Astrocyte of the hippocampus (primary cell): Measurements from ENCODE around the gene SNAP91.
"Not testable (repeated sequence)": the region's sequence is repeated elsewhere in the genome, so short reads cannot be mapped to it uniquely, and the experiment has no call there.

Source experiments
- DNase-seq: peaks from one replicate; pipeline ENCODE4 v3.0.0; 2011; ENCODE audit warnings: low read depth, low spot score

SNAP91 gene, protein sequence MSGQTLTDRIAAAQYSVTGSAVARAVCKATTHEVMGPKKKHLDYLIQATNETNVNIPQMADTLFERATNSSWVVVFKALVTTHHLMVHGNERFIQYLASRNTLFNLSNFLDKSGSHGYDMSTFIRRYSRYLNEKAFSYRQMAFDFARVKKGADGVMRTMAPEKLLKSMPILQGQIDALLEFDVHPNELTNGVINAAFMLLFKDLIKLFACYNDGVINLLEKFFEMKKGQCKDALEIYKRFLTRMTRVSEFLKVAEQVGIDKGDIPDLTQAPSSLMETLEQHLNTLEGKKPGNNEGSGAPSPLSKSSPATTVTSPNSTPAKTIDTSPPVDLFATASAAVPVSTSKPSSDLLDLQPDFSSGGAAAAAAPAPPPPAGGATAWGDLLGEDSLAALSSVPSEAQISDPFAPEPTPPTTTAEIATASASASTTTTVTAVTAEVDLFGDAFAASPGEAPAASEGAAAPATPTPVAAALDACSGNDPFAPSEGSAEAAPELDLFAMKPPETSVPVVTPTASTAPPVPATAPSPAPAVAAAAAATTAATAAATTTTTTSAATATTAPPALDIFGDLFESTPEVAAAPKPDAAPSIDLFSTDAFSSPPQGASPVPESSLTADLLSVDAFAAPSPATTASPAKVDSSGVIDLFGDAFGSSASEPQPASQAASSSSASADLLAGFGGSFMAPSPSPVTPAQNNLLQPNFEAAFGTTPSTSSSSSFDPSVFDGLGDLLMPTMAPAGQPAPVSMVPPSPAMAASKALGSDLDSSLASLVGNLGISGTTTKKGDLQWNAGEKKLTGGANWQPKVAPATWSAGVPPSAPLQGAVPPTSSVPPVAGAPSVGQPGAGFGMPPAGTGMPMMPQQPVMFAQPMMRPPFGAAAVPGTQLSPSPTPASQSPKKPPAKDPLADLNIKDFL

DNA sequence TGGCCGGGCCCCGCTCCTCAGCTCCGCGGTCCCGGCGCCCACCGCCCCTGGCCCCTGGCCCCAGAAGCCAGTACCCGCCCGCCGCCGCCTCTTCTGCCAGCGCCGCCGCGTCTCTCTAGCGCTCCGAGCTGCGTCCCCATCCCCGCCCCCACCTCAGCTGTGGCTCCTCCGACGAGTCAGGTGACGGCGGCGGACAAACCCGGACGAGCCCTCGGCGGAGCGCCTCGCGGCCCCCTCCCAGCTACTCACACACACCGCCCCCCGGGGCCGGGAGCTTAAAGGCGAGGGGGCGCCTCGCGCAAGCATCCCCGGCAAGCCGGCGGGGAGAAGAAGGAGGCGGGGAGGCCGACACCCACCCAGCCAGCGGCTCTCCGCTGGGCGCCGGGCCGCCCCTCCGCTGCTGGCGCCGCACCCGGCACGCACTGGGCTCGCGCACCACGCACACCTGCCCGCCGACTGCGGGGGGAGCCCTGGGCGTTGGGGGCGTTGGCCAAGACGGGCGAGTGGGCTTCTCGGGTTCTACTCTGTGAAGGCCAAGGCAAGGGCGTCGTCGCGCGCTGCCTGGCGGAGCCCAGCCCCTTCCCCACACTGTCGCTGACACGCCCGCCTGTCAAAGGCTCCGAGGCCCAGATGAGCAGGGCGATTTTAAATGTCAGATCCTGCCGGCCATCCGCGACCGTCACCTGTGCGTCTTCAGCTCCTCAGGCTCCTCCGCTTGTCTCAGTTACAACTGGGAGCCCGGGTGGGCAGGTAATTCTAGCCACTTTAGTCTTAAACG is at the start of gene SNAP91:
SNAP91 (minus strand) TSS at position 132 of the 778 bp plus-strand sequence. CDS start 1,174 bp downstream, outside the sequence.
- peak; percentile 65 for DNase-seq

DNA sequence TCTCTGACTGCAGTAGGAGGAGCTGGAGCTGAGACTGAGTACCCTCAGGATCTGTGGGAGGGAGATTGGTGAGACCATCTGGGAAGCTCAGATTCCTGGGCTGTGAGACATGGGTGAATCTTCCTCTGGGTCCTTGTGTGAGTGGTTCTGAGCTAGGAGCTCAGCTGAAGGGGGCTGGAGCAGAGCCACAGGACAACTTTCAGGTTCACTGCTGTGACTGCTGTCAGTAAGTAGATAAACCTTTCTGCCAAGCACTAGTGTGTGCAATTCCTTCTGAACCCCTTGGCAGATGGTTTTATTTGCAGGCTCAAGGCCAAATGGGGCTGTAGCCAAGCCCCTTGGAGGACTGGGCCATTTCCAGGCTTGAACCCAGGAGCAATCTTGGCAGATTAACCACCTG is 49.6 kb upstream of the SNAP91 start:
- no peak for DNase-seq

DNA sequence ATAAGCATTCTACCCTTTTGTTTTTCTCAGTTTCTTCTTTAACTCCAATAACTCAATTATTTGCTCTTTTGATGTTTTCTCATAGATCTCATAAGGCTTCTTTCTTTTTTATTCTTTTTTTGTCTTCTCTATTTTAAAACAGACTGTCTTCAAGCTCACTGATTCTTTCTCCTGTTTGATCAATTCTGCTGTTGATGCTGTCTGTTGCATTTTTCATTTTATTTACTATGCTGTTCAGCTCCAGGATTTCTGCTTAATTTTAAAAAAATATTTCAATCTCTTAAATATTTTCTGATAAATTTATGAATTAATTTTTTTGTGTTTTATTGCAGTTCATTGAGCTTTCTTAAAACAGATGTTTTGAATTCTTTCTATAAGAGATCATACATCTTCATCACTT is 48.1 kb upstream of the SNAP91 start:
- no peak for DNase-seq

DNA sequence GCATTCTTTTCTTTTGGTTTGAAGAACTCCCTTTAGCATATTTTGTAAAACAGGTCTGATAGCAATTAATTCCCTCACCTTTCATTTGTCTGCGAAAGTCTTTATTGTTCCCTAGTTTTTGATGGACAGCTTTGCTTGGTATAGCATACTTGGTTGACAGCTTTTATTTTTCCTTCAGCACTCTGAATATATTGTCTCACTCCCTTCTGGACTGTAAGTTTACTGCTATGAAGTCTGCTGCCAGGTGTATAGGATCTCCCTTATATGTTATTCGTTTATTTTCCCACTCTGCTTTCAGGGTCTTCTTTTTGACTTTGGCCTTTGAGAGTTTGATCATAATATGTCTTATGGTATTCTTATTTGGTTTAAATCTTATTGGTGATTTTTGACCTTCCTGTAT is 47.7 kb upstream of the SNAP91 start:
- DNase-seq = no peak

DNA sequence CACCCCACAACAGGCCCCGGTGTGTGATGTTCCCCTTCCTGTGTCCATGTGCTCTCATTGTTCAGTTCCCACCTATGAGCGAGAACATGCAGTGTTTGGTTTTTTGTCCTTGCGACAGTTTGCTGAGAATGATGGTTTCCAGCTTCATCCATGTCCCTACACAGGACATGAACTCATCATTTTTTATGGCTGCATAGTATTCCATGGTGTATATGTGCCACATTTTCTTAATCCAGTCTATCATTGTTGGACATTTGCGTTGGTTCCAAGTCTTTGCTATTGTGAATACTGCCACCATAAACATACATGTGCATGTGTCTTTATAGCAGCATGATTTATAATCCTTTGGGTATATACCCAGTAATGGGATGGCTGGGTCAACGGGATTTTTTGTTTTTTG is 43.5 kb upstream of the SNAP91 start:
- not testable (repeated sequence) for DNase-seq

DNA sequence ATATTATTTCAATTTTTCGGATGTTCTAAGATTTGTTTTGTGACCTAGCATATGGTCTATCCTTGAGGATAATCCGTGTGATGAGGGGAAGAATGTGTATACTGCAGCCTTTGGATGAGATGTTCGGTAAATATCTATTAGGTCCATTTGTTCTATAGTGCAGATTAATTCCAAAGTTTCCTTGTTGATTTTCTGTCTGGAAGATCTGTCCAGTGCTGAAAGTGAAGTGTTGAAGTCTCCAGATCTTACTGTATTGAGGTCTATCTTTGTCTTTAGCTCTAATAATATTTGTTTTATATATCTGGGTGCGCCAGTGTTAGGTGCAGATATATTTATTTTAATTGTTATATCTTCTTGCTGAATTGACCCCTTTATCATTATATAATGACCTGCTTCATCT is 32.2 kb upstream of the SNAP91 start:
- no peak for DNase-seq

DNA sequence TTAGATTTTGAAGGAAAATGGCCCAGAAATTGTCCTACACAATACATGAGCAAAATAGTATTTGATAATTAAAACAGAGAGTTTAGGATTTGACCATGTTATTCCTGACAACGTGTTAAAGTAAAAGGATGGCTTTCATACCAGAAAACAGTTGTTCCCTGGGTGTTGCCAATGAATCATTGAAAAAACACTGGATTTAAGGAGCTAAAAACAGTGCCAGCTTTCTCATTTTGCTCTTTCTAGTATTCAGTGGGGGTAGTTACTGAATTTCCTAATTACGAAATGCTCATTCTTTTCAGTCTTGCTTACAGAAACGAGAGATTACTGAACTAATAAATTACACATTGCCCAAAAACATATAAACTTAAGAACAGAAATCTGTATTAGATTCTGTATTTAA is 26.6 kb upstream of the SNAP91 start:
- DNase-seq = no peak

DNA sequence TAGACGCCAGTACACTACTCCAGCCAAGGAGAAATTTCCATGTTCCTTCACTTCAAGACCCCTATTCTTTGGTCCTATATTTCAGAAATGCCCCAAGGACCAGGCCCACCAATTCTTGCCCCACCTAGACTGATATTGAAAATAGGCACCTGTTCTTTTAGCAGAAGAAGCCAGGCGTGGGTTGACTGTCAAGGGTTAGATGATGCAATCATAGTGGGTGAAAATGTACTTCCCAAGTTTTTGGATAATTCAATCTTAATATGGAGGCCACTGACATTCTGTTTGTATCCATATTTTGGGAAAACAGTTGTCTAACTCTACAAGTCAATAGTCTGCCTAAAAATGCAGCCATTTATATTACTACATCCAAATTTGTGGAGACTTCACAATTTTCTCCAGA is 21.0 kb upstream of the SNAP91 start:
- DNase-seq = no peak

DNA sequence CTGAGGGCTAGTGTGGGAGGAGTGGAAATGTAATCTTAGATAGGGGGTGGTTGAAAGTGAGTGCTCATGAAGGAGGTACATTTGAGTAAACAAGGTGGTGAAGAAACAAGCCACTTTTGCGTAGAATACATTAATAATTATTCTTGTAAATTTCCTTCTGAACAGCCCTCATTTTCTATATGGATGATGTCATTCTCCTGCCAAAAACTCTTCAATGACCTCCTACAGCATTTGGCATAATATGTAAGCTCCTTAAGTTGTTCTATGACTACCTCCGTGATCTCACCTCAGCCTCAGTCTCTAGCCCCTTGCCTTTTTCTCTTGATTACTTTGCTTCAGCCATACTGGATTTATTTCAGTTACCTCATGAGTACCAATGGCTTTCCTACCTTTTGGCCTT is 14.0 kb upstream of the SNAP91 start:
- DNase-seq = no peak

DNA sequence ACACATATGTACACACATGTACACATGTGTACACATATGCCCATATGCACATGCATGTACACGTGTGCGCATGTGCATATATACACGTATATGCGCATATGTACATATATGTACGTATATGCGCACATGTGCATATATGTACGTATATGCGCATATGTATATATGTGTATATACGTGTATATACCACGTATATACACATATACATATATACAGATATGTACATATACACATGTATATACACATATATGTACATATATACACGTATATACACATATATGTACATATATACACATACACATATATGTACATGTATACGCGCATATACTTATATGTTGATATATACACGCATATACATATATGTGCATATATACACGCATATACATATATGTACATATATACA is 8.9 kb upstream of the SNAP91 start:
- no peak for DNase-seq

DNA sequence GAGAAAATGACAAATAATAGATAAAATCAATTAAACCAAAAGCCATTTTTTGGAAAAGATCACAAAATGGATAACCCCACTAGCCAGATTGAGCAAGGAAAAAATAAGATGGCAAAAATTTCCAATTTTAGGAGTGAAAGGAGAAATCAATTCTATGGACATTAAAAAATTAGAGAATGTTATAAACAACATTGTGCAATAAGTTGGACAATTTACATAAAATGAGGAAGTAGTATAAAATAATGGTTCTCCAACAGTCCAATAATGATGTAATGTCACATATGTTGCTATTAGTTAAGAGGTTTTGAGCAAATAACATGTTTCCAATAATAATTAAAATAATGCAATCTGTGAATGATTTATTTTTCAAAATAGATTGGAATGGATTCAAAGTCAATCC is 3.1 kb upstream of the SNAP91 start:
- no peak for DNase-seq

DNA sequence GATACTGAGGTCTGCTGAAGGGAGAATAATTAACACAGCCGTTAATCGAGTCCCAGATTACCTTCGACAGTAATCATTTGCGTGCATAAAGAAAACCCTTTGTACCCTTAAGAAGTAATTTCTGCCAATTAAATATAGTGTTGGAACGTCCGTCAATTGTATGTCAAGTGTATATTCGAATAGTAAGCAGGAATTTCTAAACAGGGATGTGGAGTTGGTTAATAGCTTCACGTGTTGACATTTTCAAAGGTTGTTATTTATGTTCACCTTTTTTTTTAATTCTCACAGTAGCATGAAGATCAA is 798 bp upstream of the SNAP91 start:
- DNase-seq = no peak

DNA sequence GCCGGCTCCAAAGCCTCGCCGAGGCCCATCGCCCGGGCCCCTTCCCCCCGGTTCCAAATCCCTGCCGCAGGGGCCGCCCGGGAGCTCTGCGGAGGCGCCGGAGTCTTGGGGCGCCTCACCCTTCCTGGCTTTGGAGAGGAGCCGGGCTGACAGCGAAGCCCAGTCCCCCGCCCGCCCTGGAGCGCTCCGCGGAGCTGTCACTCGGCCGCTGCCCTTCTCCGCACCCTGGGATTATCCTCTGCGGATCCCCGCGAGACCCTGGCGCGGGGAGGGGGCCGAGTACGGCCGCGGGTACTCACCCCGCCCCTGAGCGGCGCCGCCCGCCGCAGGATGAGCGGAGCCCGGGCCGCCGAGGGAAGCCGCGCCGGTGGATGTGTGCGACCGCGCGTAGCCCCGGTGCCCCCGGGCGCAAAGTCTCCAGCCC is 343 bp downstream of the SNAP91 start:
- peak; percentile 63 for DNase-seq

DNA sequence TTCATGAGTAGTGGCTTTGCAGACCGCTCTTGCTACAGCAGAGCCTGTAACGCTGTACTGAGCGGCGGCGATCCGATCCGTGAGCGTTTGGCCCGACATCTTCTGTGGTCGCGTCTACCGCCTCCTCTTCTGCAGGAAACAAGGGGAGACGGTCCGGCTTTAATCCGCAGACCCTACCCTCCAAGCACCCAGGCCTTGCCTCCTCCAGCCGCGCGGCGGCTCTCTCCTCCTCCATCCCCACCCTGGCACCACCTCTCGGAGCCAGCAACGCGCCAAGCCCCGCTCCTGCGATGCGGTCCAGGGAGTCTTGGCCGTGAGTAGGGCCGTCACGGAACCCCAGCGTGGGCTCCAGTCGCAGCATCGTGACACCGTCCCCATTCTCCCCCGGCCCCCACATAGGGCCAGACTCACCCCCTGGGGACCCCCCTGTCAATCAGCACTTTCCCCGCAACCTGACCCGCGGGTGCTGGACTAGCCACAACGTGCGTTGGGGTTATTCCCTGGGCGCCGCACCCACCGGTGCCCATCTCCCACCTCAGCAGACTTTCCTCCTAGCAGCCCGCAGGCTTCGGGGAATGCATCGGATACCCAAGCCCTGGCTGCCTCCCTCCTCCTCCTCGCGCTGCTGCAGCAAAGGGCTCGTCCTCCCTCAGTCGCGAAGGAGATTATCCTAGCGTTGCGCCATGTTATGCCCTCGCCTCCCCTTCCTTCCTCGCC is 914 bp downstream of the SNAP91 start:
- peak; percentile 32 for DNase-seq

DNA sequence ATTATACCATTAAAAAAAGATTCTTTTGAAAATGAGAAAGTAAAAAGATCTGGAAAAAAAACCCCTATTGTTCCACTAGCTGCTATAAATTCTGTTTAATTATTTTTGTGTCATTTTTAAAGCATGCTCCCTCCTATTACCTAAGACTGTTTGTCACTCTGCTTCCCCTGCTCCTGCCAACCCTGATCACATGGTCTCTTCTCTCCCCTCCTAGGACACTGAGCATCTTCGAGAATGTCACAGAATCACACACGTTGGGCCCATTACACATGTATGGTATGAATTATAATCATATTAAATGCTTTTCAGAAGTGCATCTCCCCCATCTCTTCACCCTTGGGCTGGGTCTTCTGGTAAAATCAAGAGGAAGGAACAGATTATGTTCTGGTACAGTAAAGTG is 6.2 kb downstream of the SNAP91 start:
- DNase-seq = no peak

DNA sequence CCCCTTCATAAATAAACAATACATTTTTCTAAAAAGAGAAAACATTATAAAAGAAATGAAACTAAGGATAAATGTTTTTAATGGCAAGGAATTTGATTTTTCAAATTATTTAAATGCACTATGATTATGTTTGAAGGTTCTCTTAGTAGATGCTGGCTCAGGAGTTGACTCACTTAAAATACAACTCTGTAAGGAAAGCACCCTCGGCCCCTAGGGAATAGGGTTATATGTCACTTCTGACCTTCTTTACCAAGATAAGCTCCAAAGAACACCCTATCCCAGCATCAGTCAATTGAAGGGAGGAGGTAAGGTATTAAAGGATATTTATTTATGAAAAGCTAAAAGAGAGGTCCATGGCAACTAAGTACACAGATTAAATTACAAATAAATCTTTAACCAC is 6.8 kb downstream of the SNAP91 start:
- no peak for DNase-seq

DNA sequence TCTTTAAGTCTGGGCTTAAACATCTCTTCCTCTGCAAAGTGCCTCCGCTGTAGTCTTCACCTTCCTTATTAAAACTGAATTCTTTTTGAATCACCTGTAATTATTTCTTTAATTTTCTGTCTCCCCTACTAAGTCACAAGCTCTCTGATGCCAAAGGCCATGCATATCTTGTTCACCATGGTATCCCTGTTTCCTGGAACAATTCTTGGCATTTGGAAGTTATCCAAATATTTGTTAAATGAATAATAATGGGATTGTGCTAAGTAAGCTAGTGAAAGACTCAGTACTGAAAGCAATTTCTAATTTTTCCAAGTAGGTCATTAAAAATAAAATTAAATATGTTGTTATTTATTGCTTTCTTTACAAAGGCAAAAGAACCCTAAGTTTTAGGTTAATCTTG is 12.2 kb downstream of the SNAP91 start:
- peak; percentile 47 for DNase-seq

DNA sequence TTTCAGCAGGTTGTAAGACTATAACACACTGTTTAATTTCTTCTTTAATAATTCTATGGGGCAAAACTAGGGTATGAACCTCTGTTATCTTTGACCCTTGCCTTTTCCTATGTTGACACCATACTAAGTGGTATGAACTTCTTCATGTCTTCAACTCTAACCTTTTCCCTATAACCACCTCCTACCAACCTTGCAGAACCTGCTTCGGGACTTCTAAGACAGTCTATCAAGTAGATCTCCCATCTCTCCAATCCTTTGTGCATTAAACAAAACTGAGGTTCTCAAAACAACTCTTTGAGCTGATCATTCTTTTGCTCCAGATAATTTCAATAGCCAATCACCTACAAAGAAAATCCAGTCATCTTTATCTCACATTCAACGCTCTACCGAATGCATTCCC is 23.4 kb downstream of the SNAP91 start:
- no peak for DNase-seq

DNA sequence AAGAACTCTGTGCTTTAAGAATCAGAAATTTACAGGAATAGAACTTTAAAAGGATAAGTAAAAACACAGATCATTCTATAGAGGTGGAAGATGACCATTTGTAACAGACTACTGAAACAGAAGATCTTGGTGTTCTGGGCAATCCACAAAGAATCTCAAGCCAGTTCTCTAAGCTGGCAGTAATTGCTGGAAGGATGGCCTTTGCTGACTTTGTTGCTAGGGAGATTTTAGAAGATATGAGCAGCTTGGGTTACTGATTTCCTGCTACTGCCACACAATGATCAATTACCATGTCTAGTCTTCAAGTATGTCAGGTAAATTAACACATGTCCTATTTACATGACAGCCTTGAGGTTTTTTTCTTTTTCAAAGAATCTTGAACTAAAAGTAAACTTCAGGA is 31.1 kb downstream of the SNAP91 start:
- no peak for DNase-seq

DNA sequence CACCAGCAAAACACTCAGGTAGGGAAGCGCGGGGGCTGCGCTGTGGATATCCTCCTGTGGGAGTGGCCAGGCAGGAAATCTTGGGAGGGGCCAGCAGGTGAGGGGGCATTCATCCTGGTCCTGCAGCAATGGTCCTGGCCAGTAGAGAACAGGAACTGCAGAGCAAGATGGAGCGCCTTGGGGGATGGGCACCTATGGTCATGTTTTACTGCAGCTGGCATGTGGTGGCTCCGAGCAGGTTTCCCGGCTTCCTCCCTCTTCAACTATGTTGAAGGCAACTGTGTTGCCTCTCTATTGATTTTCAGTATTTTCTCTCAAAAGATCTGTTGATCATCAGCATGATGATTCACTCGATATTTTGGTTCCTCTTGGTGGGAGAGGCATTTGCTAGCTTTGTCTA is 70.9 kb downstream of the SNAP91 start:
- no peak for DNase-seq

DNA sequence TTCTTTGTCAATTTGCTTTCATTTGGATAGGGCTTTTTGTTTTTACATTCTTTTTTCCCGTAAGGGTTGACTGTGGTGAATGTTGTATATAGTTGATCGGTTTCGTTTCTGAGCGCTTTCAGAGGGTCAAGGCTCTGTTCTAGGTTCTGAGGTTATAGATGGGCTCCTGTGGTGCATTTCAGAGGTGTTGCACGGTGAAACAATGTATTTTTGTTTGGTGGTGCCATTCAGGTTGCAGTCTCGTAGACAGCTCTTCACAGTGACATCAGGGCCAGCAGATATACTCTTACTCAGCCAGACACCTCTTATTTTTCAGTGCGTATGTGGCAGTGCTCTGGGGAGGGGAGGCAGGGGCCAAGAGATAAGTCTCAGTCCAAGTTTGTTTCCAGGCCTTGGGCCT is 72.1 kb downstream of the SNAP91 start:
- DNase-seq = no peak

DNA sequence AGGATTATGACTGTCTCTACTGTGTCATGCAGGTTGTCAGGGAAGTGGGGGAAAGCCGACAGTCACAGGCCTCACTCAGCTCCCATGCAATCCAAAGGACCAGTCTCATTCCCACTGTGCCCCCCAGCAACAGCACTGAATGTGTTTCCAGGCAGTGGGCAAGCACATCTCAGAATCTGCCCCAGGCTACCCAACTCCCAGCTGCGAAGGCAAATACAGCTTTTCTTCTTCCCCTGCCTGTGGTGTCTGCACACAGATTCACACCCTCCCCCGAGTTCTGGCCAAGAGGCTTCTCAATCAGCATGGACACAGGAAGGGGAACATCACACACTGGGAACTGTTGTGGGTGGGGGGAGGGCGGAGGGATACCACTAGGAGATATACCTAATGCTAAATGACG is 75.3 kb downstream of the SNAP91 start:
- DNase-seq = no peak
